Fibroblast of skin of right biceps (primary cell): ENCODE data around the gene FAT1.

Source experiments
- DNase-seq: peaks from one replicate; pipeline ENCODE4 v3.0.0-alpha.2; 2013

Gene FAT1

GRCh38 chr4:186647821-186648220, 75.8 kb downstream of the FAT1 start:
- DNase-seq = no peak

- no peak for DNase-seq
These were observed 78.9 kb downstream of the FAT1 start for GRCh38 chr4:186644737-186645261.

GRCh38 chr4:186644311-186644638, 79.4 kb downstream of the FAT1 start:
- no peak for DNase-seq

- peak; percentile 49 for DNase-seq
These were observed 80.0 kb downstream of the FAT1 start for GRCh38 chr4:186643501-186644310.

- no peak for DNase-seq
These were observed 80.7 kb downstream of the FAT1 start for GRCh38 chr4:186642998-186643397.

GRCh38 chr4:186642530-186642929, 81.1 kb downstream of the FAT1 start:
- DNase-seq = no peak

- DNase-seq = no peak
These were observed 89.0 kb downstream of the FAT1 start for GRCh38 chr4:186634591-186635128.

- no peak for DNase-seq
These were observed 89.8 kb downstream of the FAT1 start for GRCh38 chr4:186633844-186634243.

GRCh38 chr4:186630128-186630527, 93.5 kb downstream of the FAT1 start:
- DNase-seq = no peak

GRCh38 chr4:186628058-186628711, 95.5 kb downstream of the FAT1 start:
- no peak for DNase-seq

GRCh38 chr4:186627226-186627865, 96.3 kb downstream of the FAT1 start:
- DNase-seq = peak; percentile 37

- peak; percentile 95 for DNase-seq
These were observed 98.7 kb downstream of the FAT1 start for GRCh38 chr4:186624951-186625350.

GRCh38 chr4:186623546-186623945, 100.1 kb downstream of the FAT1 start:
- no peak for DNase-seq

GRCh38 chr4:186622788-186623464, 100.7 kb downstream of the FAT1 start:
- DNase-seq = peak; percentile 76

- DNase-seq = peak; percentile 95
These were observed 101.6 kb downstream of the FAT1 start for GRCh38 chr4:186621959-186622553.

- DNase-seq = no peak
These were observed 104.6 kb downstream of the FAT1 start for GRCh38 chr4:186619088-186619487.

GRCh38 chr4:186617921-186618320, 105.7 kb downstream of the FAT1 start:
- peak; percentile 60 for DNase-seq

GRCh38 chr4:186607490-186607889, 116.2 kb downstream of the FAT1 start:
- DNase-seq = no peak

GRCh38 chr4:186606591-186606992, 117.1 kb downstream of the FAT1 start:
- DNase-seq = peak; percentile 62

GRCh38 chr4:186605261-186605865, 118.3 kb downstream of the FAT1 start:
- no peak for DNase-seq

- DNase-seq = no peak
These were observed 119.4 kb downstream of the FAT1 start for GRCh38 chr4:186604124-186604807.
